GM21447 (cell line): Measurements from ENCODE around the gene C1QB.
"Not testable (repeated sequence)": the region's sequence is repeated elsewhere in the genome, so short reads cannot be mapped to it uniquely, and the experiment has no call there.

Source experiments
- ATAC-seq: cut with Tn5 transposase; IDR thresholded peaks from one replicate; pipeline ENCODE4 v1.9.1; 2021; ENCODE audit not compliant: unreplicated experiment

Gene C1QB

DNA sequence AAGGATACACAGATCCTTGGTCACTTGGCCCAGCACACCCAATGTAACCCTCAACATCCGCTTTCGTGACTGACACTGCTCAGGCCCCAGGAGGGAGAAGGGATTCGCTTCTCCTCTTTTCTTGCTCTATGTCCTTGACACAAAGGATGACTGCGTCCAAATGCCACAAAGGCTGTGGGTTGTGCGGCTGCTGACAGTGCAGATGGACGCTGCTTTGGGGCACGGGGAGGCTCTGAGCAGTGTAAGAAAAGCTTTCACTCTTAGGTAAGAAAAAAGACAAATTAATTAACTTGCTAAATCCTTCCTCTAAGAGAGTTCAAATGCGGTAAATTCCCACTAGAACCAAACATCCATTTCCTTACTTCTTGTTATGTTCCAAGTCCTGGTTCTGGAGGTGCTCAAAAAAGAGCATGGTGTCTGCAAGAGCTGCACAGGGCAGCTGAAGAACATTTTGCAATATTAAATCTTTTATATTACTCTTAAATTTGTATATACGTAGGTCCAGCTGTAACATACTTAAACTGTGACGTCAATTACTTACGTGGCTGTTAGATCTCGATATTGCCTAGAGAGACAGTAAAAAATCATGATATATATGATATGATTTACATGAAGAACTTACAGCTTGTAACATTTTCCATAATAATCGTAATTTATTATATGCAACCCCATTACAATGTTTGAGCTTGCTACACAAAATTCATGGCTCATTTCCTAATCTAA lies 38.2 kb downstream of the C1QB start:
- no peak for ATAC-seq

DNA sequence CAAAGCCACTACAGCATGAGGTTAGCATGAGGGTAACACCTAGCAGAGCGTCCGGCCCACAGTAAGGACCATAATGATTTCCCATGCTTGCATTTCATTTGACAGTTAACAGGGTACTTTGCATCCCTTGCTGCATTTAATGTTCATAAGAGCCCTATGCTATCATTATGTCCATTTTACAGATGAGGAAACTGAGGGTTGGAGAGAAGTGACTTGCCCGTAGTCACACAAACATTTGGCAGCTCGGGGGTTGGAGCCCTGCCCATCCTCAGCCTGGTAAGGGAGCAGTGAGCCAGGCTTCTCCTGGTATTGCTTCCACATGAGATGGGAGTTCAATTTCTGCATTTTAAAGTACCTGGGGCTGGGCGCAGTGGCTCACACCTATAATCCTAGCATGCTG lies 41.1 kb downstream of the C1QB start:
- no peak for ATAC-seq

DNA sequence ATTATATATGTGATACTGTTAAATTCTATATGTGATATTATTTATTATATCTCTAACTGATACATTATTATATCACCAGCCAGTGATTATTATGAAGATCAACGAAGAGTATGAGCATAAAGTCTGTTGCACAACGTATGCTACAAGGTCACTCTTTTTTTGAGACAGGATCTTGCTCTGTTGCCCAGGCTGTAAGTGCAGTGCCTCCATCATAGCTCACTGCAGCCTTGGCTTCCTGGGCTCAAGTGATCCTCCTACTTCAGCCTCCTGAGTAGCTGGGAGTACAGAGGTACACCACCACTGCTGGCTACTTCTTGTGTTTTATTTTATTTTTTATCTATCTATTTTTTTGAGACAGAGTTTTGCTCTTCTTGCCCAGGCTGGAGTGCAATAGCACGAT lies 43.6 kb downstream of the C1QB start:
- ATAC-seq, result no peak

DNA sequence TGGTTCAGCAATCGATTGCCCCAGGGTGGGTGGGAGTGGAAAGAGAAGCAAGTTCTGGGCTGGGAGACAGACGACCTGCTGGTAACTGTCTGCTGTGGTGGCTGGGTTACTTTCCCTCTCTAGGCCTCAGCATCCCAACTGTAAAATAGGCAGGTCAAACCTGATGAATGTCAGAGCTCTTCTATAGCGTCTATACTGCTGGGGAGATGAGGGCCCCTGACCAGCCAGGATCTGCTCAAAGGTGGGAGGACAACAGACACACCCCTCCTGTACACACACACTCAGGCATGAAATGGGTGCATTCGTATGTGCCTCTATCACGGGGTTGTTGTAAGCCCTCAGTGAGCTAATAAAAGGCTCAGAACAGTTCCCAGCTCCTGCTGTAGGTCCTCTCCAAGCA lies 44.9 kb downstream of the C1QB start:
- ATAC-seq, result no peak

DNA sequence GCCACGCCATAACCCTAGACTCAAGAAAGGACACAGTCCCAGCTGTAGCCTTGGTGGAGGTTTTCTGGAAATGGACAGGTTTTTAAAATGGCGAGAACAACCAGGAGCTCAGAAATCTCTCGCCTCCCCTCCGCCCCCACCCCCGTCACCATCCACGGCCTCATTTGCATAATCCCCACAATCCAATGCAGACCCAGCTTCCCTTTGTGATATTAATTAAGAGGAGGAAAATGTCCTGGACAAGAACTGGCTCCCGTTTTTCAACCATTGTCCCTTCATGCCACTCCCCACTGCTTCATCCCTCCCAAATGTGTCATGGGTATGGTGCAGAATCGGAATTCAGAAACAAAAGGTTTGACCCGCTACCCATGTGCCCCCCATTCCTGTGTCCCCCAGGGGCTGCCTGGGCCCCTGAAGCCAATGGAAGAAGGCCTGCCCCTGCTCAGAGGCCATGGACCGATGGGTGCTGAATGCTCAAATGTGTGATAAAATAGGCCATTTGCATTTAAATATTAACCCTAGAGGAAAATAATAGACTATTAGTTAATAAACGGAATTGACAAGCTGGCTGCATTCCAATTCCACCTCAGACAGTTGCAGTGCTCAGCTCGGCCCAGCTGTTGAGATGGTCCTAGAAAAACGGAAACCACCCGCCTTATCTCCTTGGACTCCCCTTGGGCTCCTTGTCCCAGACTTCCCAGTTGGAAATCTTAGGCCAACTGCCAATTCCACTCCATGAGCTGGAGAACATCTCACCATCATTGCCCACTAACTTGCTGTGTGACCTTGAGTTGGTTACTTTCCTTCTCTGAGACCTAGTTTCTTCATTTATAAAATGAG lies 46.9 kb downstream of the C1QB start:
- no peak for ATAC-seq

DNA sequence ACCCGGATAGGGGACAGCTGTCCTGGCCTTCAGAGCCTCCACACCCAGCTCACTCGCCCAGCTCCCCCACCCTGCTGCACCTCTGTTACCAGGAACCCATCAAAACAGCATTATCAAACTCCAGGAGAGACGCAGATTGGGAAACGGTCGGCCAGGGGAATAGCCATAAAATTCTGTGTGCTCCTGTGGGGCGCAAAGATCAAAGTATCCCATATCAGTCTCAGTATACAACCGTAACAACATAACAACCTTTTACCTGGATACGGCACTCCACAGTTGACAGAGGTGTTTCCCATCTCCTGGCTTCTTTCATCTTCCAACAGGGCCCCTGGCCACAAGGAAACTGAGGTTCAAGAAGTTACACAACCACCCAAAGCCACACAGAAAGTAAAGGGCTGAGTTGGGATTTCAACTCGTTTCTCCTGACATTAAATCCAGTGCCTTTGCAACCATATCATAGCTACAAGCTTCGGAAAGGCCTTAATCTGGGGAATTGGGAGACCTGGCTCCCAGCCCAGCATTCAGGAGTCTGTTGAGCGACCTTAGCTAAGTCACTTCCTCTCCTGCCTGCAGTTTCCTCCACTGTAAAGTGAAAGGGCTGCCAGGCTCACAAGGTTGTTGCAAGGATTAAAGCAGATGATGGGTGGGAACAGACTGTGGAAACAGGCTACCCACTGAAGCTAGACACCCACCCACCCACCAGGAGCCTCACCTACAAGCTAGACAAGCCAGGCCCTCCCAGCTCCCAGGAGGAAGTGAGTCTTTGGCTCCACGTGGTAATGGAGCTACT lies 49.5 kb downstream of the C1QB start:
- no peak for ATAC-seq

DNA sequence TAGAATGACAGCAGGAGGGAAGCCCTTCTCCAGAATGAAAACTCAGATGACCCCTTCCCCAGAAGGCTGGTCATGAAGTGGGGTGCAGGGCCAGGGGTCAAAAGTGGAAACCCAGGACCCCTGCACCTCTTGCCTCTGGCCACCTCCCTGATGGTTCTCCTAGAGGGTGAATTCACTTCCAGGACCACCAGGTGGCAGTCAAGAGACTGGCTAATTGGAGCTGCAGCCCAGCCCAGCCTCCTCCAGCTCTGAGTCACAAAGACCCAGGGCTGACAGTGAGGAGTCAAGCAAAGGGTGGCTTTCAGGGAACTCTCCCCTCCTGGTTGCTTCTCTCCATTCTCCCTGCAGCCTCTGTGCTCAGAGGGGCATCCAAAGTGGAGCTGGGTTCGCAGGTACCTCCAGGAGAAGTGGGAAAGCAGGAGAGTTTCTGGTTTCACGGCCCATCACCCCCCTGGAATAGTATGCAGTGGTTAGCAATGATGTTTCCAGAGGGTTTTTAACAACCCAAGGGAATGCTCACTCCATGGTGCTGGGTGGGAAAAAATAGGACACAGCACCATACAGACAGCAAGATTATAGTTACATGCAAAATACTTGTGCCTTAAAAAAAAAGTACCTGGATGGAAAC lies 51.5 kb downstream of the C1QB start:
- no peak for ATAC-seq

DNA sequence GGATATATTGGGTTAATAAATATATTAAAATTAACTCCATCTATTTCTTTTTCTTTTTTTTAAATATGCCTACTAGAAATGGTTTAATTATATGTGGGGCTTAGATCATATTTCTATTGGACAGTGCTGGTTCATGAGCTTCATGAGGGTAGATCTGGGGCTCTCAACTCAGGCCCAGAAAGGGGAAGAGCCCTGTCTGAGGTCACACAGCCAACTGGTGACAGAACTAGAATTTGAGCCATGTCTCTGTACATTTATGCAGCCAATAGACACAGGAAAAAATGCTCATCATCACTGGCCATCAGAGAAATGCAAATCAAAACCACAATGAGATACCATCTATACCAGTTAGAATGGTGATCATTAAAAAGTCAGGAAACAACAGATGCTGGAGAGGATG lies 52.5 kb downstream of the C1QB start:
- ATAC-seq, result no peak

DNA sequence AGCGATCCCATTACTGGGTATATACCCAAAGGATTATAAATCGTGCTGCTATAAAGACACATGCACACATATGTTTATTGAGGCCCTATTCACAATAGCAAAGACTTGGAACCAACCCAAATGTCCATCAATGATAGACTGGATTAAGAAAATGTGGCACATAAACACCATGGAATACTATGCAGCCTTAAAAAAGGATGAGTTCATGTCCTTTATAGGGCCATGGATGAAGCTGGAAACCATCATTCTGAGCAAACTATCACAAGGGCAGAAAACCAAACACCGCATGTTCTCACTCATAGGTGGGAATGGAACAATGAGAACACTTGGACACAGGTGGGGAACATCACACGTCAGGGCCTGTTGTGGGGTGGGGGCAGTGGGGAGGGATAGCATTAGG lies 53.1 kb downstream of the C1QB start:
- not testable (repeated sequence) for ATAC-seq

DNA sequence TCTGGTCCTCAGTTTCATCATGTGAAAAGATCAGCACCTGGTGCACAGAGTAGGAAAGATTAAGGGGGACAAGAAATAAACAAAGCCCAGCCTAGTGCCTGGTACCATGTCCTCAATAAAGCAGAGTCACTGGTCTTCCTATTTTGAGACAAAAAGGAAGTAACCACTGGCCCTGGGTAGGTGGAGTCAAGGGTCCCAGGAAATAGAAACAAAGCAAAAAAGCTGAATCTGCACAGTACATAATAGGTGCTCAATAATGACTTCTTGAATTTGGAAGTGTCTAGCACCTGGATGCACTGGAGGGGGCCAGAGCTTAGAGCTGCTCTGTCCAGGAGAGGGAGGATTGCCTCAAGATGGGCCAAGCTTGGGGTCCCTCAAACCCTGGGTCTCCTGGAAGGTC lies 55.7 kb downstream of the C1QB start:
- ATAC-seq, result no peak

DNA sequence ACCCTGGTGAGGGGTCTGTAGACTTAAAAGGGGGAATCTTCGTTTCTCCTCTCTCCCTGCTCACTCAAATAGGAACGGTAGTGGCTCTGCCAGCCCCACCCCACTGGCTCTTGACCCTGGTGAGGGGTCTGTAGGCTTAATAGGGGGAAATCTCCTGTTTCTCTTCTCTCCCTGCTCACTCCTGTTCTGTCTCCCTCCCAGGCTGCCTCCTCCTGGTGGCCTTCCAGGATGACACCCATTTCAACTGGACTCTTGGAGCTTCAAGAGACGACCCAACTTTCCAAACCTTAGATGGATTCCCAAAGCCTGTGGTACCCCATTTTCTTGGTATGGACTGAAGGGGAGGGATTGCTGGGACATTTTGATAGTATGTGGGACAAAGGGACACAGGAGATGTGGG lies 56.2 kb downstream of the C1QB start:
- ATAC-seq, result no peak

DNA sequence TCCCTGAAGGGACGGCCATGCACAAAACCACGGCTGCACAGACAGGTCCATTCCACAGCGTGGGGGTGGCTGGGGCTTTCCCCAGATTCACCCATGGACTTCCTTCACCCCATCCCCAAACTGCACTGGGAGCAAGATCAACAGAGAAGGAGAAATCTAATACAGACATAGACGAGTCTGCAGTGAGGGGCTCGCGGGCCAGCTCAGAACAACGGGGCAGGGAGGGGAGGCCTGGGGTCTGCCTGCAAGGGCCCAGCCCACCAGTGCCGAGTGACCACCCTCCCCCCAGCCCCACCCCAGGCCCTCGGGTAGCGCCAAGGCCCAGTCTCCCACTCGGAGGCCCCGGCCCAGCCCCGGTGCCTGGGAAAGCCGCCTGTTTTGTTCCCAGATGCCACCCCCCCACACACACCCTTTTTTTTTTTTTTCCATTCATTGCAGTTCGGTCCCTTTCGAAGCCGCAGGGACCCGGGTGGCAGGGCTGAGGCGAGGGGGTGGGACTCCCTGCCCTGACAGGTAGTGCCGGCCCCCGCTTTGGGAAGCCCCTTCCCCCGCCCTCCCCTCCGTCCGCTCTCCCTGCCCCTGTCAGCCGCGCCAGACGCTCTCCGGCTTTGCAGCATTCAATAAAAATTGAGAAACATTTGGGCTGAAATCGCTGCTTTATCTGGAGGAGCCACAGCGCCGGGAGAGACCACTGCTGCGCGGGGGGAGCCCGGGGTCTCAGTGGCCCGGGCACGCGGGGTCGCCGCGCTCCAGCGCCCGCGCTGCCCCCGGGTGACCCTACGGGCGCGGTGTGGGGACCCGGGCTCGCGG lies 57.1 kb downstream of the C1QB start:
- no peak for ATAC-seq

DNA sequence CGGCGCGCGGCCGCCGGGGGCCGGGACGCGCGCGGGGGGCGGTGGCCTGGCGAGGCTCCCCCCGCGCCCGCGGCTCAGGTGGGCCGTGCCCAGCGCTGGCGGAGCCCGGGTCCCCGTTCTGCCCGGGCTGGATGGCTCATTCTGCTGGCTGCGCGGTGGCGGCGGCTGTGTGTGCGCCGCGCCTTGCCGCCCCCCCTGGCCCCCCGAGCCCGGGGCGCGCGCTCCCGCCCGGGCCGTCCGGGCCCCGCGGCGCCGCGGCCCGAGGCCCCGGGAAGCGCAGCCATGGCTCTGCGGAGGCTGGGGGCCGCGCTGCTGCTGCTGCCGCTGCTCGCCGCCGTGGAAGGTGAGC lies 57.6 kb downstream of the C1QB start, which contains the start of gene EPHB2:
TSS of gene EPHB2 (plus strand) at position 139 of the 349 bp plus-strand sequence. CDS start at position 283, 144 bp downstream.
- ATAC-seq, result no peak

DNA sequence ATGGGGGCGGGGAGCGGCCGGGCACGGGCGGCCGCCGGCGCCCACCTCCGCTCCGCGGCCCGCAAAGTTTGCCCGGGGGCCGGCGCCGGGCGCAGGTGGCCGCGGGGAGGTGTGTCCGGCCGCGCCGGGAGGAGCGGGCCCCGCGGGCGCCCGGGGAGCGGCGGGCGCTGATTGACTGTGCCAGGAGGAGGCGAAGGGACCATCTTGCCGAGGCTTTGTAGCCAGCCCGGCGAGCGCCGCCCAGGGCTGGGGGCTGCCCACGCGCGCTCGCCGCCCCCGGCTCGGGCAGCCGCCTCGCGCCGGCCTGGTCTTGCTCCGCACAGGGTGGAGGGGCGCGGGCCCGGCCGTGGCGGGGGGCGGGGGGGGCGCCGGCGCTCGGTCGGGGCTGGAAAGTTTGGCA lies 58.0 kb downstream of the C1QB start:
- ATAC-seq, result no peak
